Activated CD4-positive, alpha-beta memory T cell treated with anti-CD3 and anti-CD28 coated beads, Interleukin-2, amount 10 ng/mL, durations not matched to agents 7 days and 5 days (primary cell): ENCODE results near the gene CDH2. TPM values are rescaled to one million over a fixed set of nuclear protein-coding genes. Genes with fewer than 3 reads are reported as not detected.

Experiments used
- CTCF ChIA-PET: fragments of 350-600 bp; sonication (Branson Sonifier 250); formaldehyde crosslinking; loops from one replicate; lab custom pipeline; 2021; ENCODE audit warnings: antibody characterized with exemption, inconsistent platforms; lab: Charles Lee
- POLR2A ChIA-PET: fragments of 350-600 bp; sonication (Branson Sonifier 250); formaldehyde crosslinking; loops from one replicate; lab custom pipeline; 2021; ENCODE audit warnings: antibody characterized with exemption; lab: Charles Lee
- DNase-seq: peaks from one replicate; pipeline ENCODE4 v3.0.0-alpha.2; 2020
- H3K27ac Mint-ChIP-seq: one replicate; pipeline ENCODE4 v1.8.0; 2021; ENCODE audit warnings: mild to moderate bottlenecking, mixed read lengths
- H3K27me3 Mint-ChIP-seq: one replicate; pipeline ENCODE4 v1.8.0; 2021; ENCODE audit warnings: mixed read lengths
- H3K36me3 Mint-ChIP-seq: one replicate; pipeline ENCODE4 v1.8.0; 2021; ENCODE audit warnings: low read depth, mixed read lengths
- H3K4me1 Mint-ChIP-seq: one replicate; pipeline ENCODE4 v1.8.0; 2021; ENCODE audit warnings: mixed read lengths
- H3K4me3 Mint-ChIP-seq: one replicate; pipeline ENCODE4 v1.8.0; 2021; ENCODE audit warnings: mild to moderate bottlenecking, mixed read lengths
- H3K9me3 Mint-ChIP-seq: one replicate; pipeline ENCODE4 v1.8.0; 2021; ENCODE audit warnings: mixed read lengths
- total RNA-seq, 2 experiments: library from RNA; stranded (reverse); gene quantifications; one replicate each; pipeline ENCODE4 v1.2.3, GENCODE V29; 2021

Gene CDH2
- total RNA-seq, 2 experiments from 2014 or later, result not detected

- H3K36me3 Mint-ChIP-seq, result no peaks in the 10 kb centered on the region
- H3K4me1 Mint-ChIP-seq, result no peaks in the 10 kb centered on the region
- H3K27ac Mint-ChIP-seq, result no peak overlapping the region
- DNase-seq, result no peak
- ChIA-PET POLR2A (no interaction called here), CTCF (no interaction called here)
- H3K27me3 Mint-ChIP-seq, result no peaks in the 10 kb centered on the region
- no peak overlapping the region for H3K4me3 Mint-ChIP-seq
- peaks cover 6% of the 10 kb centered on the region for H3K9me3 Mint-ChIP-seq
Measured at GRCh38 chr18:28161608-28162599, 15.0 kb downstream of the CDH2 start.

DNA sequence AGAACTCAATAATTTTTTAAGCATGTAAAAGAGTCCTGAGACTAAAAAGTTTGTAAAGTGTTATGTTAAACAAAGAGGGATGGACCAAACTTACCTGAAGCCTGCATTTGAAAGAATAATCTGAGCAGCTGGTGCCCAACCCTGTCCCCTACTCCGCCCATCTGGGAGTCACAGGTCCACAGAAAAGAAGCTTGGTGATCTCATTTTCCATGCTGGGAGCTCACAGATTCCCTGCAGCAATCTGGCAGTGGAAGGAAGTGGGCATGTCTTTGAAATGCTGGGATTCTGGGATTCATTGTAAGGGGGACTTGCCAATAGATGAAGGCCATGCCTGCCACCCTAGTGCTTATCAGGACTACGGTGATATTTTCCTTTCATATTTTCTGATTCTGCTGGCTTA lies 17.9 kb downstream of the CDH2 start:
- no peaks in the 10 kb centered on the region for H3K4me1 Mint-ChIP-seq
- no peak overlapping the region for H3K27ac Mint-ChIP-seq
- ChIA-PET POLR2A (no interaction called here), CTCF (no interaction called here)
- no peaks in the 10 kb centered on the region for H3K36me3 Mint-ChIP-seq
- no peaks in the 10 kb centered on the region for H3K27me3 Mint-ChIP-seq
- H3K4me3 Mint-ChIP-seq, result no peak overlapping the region
- peaks cover 7% of the 10 kb centered on the region for H3K9me3 Mint-ChIP-seq
- DNase-seq, result no peak

GRCh38 chr18:28158083-28158581 lies 18.8 kb downstream of the CDH2 start:
- no peak overlapping the region for H3K27ac Mint-ChIP-seq
- H3K4me3 Mint-ChIP-seq, result no peak overlapping the region
- no peaks in the 10 kb centered on the region for H3K36me3 Mint-ChIP-seq
- ChIA-PET POLR2A (no interaction called here), CTCF (no interaction called here)
- no peak for DNase-seq
- H3K9me3 Mint-ChIP-seq, result peaks cover 7% of the 10 kb centered on the region
- no peaks in the 10 kb centered on the region for H3K4me1 Mint-ChIP-seq
- H3K27me3 Mint-ChIP-seq, result no peaks in the 10 kb centered on the region

GRCh38 chr18:28153485-28154065 lies 23.4 kb downstream of the CDH2 start:
- Mint-ChIP-seq H3K27ac (no peak overlapping the region), H3K4me1 (no peaks in the 10 kb centered on the region), H3K9me3 (peaks cover 11% of the 10 kb centered on the region), H3K4me3 (no peak overlapping the region), H3K27me3 (no peaks in the 10 kb centered on the region), H3K36me3 (no peaks in the 10 kb centered on the region)
- CTCF ChIA-PET, result no interaction called here
- POLR2A ChIA-PET, result no interaction called here
- no peak for DNase-seq

DNA sequence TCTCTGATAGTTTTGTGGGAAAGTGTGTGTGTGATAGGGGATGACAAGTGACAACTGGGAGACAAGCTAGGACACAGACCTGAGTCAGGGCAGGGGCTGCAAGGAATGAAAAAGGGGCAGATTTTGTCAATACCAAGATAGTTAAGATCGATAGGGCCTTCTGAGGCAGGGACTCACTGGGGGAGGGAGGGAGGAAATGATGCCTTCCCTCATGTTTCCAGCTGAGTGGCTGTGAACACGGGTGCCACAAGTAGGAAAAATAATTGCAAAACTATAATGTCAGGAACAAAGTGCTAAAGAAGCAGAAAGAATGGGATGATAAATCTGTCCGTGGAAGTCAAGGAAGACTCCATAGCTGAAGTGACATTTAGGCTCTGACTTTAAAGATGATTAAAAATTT lies 24.2 kb downstream of the CDH2 start:
- H3K4me1 Mint-ChIP-seq, result no peaks in the 10 kb centered on the region
- CTCF ChIA-PET, result no interaction called here
- POLR2A ChIA-PET, result no interaction called here
- no peaks in the 10 kb centered on the region for H3K36me3 Mint-ChIP-seq
- H3K27ac Mint-ChIP-seq, result no peak overlapping the region
- no peak overlapping the region for H3K4me3 Mint-ChIP-seq
- H3K9me3 Mint-ChIP-seq, result peaks cover 11% of the 10 kb centered on the region
- DNase-seq, result no peak
- H3K27me3 Mint-ChIP-seq, result no peaks in the 10 kb centered on the region

GRCh38 chr18:28152354-28152753 lies 24.6 kb downstream of the CDH2 start:
- Mint-ChIP-seq H3K4me3 (no peak overlapping the region), H3K27me3 (no peaks in the 10 kb centered on the region), H3K4me1 (no peaks in the 10 kb centered on the region), H3K9me3 (peaks cover 11% of the 10 kb centered on the region), H3K36me3 (no peaks in the 10 kb centered on the region), H3K27ac (no peak overlapping the region)
- POLR2A ChIA-PET, result no interaction called here
- DNase-seq, result no peak
- CTCF ChIA-PET, result no interaction called here

GRCh38 chr18:28151434-28151833 lies 25.5 kb downstream of the CDH2 start:
- DNase-seq, result no peak
- Mint-ChIP-seq H3K27me3 (no peaks in the 10 kb centered on the region), H3K4me1 (no peaks in the 10 kb centered on the region), H3K9me3 (peaks cover 7% of the 10 kb centered on the region), H3K4me3 (no peak overlapping the region), H3K27ac (no peak overlapping the region), H3K36me3 (no peaks in the 10 kb centered on the region)
- ChIA-PET CTCF (no interaction called here), POLR2A (no interaction called here)

- no peaks in the 10 kb centered on the region for H3K36me3 Mint-ChIP-seq
- ChIA-PET CTCF (no interaction called here), POLR2A (no interaction called here)
- H3K27me3 Mint-ChIP-seq, result no peaks in the 10 kb centered on the region
- peaks cover 7% of the 10 kb centered on the region for H3K9me3 Mint-ChIP-seq
- DNase-seq, result no peak
- no peak overlapping the region for H3K4me3 Mint-ChIP-seq
- no peaks in the 10 kb centered on the region for H3K4me1 Mint-ChIP-seq
- H3K27ac Mint-ChIP-seq, result no peak overlapping the region
Measured at GRCh38 chr18:28150925-28151324, 26.0 kb downstream of the CDH2 start.

GRCh38 chr18:28149810-28150420 lies 27.0 kb downstream of the CDH2 start:
- H3K4me3 Mint-ChIP-seq, result no peak overlapping the region
- H3K9me3 Mint-ChIP-seq, result peaks cover 7% of the 10 kb centered on the region
- no peaks in the 10 kb centered on the region for H3K36me3 Mint-ChIP-seq
- H3K4me1 Mint-ChIP-seq, result no peaks in the 10 kb centered on the region
- ChIA-PET POLR2A (no interaction called here), CTCF (no interaction called here)
- H3K27me3 Mint-ChIP-seq, result no peaks in the 10 kb centered on the region
- H3K27ac Mint-ChIP-seq, result no peak overlapping the region
- no peak for DNase-seq

- no peak for DNase-seq
- CTCF ChIA-PET, result no interaction called here
- H3K9me3 Mint-ChIP-seq, result peaks cover 5% of the 10 kb centered on the region
- no peak overlapping the region for H3K4me3 Mint-ChIP-seq
- POLR2A ChIA-PET, result no interaction called here
- H3K36me3 Mint-ChIP-seq, result no peaks in the 10 kb centered on the region
- H3K4me1 Mint-ChIP-seq, result no peaks in the 10 kb centered on the region
- no peaks in the 10 kb centered on the region for H3K27me3 Mint-ChIP-seq
- H3K27ac Mint-ChIP-seq, result no peak overlapping the region
Measured at GRCh38 chr18:28147674-28148171, 29.2 kb downstream of the CDH2 start.

- no peak overlapping the region for H3K27ac Mint-ChIP-seq
- no peaks in the 10 kb centered on the region for H3K27me3 Mint-ChIP-seq
- H3K36me3 Mint-ChIP-seq, result no peaks in the 10 kb centered on the region
- DNase-seq, result no peak
- H3K4me1 Mint-ChIP-seq, result no peaks in the 10 kb centered on the region
- H3K9me3 Mint-ChIP-seq, result peaks cover 4% of the 10 kb centered on the region
- H3K4me3 Mint-ChIP-seq, result no peak overlapping the region
- ChIA-PET POLR2A (no interaction called here), CTCF (no interaction called here)
Measured at GRCh38 chr18:28143725-28144124, 33.2 kb downstream of the CDH2 start.

DNA sequence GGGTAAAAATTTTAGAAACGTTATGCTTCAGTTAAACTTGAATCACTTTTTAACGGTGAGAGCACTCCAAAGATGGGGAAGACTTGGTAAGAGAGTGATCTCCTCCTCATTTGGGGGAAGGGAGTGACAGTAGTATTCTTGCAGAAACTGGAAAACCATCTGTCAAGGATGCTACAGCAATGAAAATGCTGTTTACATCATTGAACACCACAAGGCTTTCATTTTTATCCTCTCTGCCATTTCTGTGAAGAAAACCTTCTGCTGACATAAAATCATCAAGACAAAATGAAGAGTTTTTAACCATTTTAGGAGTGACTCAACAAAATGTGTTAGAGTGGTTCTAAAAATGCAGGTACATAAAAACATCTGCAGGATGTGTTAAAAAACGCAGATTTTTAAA lies 38.1 kb downstream of the CDH2 start:
- H3K27ac Mint-ChIP-seq, result no peak overlapping the region
- H3K9me3 Mint-ChIP-seq, result peaks cover 4% of the 10 kb centered on the region
- ChIA-PET CTCF (no interaction called here), POLR2A (no interaction called here)
- no peaks in the 10 kb centered on the region for H3K36me3 Mint-ChIP-seq
- H3K4me1 Mint-ChIP-seq, result no peaks in the 10 kb centered on the region
- DNase-seq, result no peak
- H3K27me3 Mint-ChIP-seq, result no peaks in the 10 kb centered on the region
- no peak overlapping the region for H3K4me3 Mint-ChIP-seq

DNA sequence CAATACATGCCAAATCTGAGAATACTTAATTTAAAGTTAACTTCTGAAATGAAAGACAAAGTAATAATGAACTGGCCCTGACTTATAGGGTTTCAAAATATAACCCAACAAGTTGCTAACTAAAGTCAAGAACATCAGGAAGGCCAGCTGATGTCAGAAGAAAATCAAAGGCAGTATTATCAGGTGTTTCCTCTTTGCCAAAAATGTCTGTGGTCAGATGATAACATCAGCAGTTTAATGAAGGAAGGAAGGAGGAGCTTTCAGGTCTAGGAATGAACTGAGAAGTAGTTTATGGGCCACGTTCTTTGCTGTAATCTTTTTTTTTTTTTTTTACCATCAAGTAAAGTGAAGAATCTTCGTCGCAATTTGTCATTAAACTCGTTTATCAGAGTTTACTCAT lies 40.9 kb downstream of the CDH2 start:
- peaks cover 6% of the 10 kb centered on the region for H3K9me3 Mint-ChIP-seq
- no peak overlapping the region for H3K27ac Mint-ChIP-seq
- H3K36me3 Mint-ChIP-seq, result no peaks in the 10 kb centered on the region
- no peak overlapping the region for H3K4me3 Mint-ChIP-seq
- POLR2A ChIA-PET, result no interaction called here
- H3K4me1 Mint-ChIP-seq, result no peaks in the 10 kb centered on the region
- H3K27me3 Mint-ChIP-seq, result no peaks in the 10 kb centered on the region
- CTCF ChIA-PET, result interaction anchor here (0.7 kb wide), 1 partner anchor 500 kb away, joined by 5 read pairs; no protein-coding TSS in a partner anchor
- no peak for DNase-seq
